CD4-positive, alpha-beta T cell treated with Interleukin-15 for 4 hours (primary cell): ENCODE results near the gene ARPC5L.
A peak's percentile ranks its signal among the peaks of the same experiment; 100 is the strongest.
"Not testable (repeated sequence)": the region's sequence is repeated elsewhere in the genome, so short reads cannot be mapped to it uniquely, and the experiment has no call there.

Source experiments
- DNase-seq: peaks from one replicate; pipeline ENCODE4 v3.0.0-alpha.2; 2020; ENCODE audit warnings: low spot score

Gene ARPC5L

DNA sequence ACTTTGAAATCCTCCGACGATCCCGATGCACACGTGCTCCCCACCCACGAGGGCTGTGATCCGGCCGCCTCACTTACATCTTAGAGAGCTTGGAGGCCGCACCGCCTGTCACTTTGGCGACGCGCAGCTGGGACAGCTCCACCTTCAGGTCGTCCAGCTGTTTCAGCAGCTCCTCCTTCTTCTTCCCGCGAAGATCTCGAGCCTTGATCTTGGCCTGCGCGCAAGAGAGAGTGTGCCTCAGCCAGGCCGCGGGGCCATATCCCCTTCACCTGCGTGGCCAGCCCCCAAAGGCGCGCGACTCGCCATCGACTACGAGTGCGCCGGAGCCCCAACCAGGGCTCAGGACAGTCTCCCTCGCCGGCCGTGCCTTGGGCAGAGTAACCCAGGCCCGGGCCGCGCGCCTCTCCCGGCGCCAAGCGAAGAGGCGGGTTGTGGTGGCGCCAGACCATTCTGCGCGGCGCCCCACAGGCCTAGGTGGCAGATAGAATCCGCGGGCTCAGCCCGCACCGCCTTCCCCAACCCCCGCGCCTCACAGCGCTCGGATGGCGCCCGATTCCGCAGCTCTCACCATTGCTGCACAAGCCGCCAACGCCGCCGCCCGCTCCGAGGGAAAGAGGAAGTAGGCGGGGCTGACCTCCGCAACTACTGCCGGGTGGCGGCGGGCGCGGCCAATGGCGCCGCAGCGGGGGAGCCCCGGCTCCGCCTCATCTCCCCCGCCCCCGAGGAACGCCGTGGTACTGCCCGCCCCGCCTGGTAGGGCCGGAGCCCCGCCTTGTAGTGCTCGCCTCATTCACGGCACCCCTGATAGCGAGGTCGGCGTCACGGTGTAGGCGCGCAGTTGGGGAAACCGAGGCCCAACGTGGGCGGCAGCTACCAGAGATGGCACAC, at the start of gene ARPC5L, which contains the start of gene RPL35:
TSS of gene ARPC5L (plus strand) at position 789 of the 888 bp plus-strand sequence. CDS start 7,161 bp downstream, outside the sequence.
TSS of gene RPL35 (minus strand) at position 616 of the 888 bp plus-strand sequence. CDS start at position 571, 45 bp downstream.
- peak; percentile 95 for DNase-seq

DNA sequence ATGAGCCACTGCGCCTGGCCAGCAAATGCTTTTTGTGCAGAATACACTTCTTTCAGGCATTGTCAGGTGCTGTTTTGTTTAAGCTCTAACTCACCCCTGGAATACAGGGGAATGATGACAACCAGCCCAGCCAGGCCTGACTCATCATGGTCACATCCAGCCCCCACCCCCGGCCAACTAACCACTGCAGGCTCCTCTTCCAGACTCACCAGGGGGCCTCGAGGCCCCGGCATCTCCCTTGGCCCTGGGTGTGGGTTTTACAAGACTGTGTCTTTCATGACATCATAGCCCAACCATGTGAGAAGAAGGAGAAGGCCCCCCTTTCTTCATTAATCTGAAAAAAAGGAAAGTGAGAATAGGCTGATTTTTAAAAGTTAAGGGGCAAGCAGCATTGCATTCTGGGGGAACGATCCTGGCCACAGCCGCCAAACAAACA, 49.5 kb upstream of the ARPC5L start:
- DNase-seq = no peak

DNA sequence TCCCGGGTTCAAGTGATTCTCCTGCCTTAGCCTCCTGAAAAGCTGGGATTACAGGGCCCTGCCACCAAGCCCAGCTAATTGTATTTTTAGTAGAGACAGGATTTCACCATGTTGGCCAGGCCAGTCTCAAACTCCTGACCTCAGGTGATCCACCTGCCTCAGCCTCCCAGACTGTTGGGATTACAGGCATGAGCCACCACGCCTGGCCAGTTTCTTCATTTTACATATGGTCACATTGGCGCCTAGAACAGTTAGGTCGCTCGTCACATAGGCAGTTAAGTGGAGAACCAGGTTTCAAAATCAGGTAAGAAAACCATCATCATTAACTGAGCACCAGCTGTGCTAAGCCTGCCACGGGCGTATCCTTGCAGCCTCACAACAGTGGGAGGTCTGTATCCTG, 48.9 kb upstream of the ARPC5L start:
- no peak for DNase-seq

DNA sequence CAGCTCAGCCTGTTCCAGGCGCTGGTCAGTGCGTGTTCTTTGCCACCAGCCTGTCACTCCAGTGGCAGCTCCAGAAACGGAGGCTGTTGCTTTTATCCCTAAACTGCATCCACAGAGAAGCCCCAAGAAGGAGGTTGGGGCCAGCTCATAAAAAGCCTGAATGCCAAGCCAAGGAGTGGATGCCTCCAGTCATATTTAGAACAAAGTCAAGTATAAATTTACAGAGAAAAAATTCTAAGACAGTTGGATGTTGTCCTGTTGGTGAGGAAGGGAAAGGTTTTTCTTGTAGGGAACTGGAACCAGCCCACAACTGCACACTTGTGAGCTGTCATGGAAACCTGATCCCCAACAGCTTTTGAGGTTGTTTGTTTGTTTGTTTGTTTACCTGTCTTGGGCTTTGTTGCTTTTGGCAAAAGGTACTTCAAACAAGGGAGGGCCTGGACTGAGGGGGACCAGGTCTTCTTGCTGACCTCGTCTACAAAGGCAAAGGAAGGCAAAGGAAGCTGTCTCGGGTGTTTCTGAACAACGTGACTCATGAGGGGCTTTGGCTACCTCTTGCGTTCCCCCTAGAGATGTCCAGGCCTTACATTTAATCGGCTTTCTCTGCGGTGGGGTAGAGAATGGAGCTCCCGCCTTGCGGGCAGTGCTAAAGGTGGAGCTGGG, 48.3 kb upstream of the ARPC5L start:
- no peak for DNase-seq

DNA sequence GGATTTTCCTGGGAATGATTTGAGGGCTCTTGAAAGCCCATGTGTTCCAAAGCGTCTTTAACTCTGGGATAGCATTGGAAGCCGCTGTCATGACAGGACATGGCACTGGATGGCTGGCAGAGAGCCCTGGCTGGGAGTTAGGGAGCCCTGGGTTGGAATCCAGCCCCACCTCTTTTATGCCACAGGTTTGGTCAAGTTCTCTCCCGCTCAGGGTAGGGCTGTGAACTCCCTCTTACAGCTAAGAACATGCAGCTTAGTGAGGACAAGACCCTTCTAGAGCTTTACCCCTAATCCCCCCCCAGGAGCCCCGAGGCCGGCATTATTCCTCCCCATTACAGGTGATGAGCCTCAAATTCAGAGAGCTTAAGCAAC, 47.8 kb upstream of the ARPC5L start:
- DNase-seq = no peak

DNA sequence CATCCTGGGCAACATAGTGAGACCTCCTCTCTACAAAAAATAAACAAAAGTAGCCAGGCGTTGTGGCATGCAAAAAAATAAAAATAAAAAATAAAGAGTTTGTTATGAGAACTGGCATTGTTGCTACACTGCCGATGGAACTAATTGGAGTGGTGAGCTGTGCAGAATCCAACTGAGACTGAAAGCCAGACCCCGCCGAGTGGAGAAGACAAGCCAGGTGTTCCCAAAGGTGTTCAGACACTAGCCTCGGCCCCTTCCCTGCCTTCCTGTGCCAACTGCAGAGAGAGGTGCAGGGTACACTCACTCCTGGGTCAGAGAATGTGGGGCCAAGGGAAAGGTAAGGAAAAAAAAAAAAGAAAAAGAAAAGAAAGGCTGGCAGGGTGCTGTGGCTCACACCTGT, 46.3 kb upstream of the ARPC5L start:
- DNase-seq = no peak

DNA sequence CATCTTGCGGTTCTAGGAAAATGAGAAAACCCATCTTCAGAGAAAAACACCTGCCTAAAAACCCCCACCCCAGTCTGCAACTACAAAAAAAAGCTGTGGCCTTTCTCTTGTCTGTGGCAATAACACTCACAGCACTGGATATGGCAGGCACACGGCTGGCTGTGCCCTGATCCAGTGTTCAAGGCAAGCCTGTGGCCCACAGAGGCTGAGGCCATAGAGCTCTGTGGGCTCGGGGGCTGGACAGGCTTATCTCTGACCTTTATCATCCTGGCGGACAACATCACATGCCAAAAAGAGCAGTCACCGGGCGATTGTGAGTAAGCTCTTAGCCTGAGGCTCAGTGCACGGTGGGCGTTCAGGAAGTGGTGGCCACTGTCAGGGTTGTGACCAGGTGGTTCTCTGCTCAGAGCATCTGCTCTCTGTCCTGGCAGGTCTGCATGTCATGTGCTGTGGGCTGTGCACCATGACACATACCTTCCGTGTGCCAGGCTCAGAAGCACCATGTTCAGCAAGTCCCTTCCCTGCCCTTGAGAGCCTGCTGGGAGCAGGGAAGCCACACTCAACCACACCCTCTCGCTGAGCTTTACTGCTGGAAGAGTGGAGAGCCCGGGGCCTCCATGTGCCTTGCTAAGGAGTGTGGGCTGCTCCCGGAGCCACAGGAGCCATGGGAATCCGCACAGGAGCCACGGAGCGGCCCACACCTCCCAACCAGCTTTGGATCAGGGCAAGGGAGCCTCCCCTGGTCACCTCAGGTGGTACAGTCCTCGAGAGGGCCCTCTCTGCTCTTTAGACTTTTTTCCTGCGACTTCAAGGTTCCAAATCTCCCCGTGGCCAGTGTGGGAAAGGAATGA, 43.3 kb upstream of the ARPC5L start:
- no peak for DNase-seq

DNA sequence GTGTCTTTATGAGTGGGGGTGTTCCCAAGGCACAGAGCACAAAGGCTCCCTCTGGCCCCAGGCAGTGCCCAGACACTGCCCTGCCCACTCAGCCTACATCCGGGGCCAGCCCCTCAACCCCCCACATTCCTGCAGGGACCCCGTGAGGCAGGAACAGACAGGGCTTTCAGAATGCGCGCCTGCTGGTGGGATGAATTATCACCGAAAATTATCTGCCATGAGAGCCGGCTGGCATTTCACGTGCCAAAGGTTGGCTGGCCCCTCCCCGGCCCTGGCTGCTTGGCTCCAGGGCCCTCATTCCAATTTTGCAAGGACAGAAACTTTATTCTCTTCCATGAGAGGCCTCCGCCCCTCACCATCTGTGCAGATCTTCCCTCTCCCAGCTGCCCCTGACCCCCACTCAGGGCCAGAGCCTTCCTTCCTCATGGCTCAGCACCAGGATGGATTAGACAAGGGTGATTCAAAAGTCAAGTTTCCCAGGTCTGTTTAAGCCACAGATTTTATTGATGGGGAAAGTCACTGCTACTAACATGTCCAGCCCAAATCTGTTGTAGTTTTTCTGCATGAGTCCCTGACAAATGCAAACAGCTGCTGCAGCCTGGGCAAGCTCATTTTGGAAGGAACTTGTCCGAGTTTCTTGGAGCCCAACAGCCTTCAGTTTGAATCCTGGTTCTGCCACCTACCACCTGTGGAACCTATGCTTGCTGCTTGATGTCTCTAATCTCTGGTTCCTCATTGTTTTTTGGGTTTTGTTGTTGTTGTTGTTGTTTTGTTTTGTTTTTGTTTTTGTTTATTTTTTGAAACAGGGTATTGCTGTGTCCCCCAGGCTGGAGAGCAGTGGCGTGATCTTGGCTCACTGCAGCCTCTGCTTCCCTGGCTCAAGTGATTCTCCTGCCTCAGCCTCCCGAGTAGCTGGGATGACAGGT, 41.0 kb upstream of the ARPC5L start:
- DNase-seq = no peak

DNA sequence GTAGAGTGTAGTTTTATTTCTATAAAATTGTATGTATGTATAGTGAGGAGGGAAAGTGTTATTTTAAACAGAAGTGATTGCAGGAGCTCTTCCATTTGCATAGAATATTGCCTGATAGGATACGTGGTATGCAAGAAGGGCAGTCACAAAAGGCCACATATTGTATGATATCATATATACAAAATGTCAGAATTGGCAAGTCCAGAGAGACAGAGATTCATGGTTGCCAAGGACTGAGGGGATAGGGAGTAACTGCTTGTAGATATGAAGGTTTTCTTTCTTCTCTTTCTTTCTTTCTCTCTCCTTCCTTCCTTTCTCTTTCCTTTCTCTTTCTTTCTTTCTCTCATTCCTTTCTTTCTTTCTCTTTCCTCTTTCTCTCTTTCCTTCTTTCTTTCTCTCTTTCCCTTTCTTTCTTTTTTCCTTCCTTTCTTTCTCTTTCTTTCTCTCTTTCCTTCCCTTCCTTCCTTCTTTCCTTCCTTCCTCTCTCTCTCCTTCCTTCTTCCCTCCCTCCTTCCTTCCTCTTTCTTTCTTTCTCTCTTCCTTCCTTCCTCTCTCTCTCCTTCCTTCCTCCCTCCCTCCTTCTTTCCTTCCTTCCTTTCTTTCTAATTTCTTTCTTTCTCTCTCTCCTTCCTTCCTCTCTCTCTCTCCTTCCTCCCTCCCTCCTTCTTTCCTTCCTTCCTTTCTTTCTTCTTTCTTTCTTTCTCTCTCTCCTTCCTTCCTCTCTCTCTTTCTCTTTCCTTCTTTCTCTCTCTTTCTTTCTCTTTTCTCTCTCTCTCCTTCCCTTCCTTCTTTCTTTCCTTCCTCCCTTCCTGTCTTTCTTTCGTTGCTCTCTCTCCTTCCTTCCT, 33.2 kb upstream of the ARPC5L start:
- no peak for DNase-seq

DNA sequence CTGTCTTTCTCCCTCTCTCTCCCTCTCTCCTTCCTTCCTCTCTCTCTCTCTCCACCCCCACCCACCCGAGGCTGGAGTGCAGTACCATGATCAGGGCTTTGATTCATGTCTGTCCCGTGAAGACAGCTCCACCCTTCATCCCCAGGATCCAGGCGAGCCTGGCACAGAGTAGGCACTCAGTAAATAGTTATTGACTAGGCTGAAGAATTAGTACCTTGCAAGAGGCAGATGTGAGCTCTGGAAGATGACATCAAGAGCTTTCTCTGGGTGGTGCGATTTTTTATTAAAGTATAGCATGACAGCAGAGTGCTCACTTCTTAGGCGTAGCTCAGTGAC, 32.6 kb upstream of the ARPC5L start:
- DNase-seq = no peak

DNA sequence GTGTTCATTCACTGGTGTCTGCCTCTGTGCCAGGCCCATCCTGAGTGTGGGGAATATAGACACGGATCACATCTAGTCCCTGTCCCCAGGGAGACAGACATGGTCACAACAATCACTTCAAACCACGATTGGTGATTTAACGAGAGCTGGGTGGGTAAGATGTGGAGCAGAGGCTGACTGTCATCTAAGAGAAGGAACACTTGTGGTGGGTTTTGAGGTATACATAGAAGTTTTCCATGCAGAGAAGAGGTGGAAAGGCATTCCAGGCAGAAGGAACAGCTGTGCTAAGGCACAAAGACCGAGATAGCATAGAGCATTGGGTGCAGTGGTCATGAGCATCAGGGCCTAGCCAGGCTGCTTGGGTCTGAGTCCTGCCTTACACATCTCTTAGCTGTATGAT, 31.3 kb upstream of the ARPC5L start:
- no peak for DNase-seq

DNA sequence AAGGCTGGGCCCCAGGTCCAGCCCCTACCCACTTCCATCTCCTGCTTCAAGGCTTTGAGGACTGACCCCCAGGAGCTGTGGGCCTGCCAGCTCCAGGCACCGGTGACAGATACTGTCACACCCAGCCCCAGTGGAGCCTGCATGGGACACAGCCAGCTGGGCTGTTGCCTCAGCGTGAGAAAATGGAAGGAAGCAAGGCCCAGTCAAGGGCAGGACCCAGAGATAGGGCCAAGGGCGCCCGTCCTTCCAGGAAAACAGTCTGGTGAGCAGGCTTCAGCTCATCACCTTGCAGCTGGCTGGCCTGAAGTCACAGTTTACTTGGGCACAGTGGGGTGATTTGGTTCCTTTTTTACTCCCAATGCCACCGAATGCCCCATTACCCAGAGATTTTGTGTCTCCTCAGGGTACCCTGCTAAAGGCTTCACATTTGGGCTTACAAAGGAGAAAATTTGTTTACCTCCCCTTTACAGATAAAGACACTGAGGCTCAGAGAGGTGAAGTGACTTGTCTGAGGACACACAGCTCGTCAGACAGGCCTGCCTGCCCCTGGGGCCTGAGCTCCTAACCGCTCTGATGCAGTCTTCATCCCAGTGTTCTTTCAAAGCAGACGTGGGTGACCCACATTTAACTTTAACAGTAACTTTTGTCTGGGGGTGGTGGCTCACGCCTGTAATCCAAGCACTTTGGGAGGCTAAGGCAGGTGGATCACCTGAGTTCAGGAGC, 30.1 kb upstream of the ARPC5L start:
- DNase-seq = no peak

DNA sequence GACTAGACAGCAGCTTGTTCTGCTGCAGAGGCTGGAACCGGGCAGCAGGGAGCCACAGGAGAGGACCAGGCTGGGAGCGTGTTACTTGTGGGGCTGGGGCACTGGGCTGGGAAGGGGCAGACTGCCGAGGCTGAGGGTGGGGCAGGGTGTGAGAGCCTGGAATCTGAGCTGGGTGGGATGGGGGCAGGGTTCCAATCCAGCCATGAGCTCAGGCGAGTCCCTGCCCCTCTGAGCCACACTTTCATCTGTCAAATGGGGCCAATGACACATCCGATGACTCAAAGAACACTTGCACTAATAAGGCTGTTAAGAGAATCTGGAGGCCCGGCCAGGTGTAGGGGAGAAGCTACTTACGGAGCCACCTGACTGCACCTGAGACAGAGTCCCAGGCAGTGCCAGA, 27.3 kb upstream of the ARPC5L start:
- DNase-seq = no peak

DNA sequence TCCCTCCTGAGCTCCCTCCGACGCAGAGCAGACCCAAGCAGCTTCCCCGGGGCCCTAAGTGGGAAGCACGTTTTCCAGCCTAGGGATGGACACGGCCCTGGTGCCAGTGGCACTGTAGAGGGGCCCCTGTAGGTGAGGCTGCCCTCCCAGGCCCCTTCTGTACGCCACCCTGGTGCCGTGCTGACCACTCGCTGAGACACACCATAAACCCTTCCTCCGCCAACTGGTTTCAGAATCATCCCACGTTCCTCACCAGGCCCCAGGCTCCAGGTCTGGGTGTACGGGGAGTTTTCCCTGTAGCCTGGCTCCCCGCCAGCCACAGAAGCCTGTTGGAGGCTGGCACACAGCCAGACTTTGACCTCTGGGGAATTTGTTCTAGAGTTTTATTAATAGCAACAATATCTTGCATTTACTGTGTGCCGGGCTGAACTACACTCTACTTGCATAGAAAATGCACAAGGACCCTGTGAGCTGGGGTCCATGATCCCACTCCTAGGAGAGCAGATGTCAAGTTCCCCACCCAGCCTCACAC, 26.8 kb upstream of the ARPC5L start:
- DNase-seq = no peak

DNA sequence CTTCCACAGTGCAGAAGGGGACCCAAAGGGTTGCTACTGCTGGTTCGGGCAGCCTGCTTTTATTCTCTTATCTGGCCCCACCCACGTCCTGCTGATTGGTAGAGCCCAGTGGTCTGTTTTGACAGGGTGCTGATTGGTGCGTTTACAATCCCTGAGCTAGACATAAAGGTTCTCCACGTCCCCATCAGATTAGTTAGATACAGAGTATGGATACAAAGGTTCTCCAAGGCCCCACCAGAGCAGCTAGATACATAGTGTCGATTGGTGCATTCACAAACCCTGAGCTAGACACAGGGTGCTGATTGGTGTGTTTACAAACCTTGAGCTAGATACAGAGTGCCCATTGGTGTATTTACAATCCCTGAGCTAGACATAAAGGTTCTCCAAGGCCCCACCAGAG, 23.8 kb upstream of the ARPC5L start:
- DNase-seq = not testable (repeated sequence)

DNA sequence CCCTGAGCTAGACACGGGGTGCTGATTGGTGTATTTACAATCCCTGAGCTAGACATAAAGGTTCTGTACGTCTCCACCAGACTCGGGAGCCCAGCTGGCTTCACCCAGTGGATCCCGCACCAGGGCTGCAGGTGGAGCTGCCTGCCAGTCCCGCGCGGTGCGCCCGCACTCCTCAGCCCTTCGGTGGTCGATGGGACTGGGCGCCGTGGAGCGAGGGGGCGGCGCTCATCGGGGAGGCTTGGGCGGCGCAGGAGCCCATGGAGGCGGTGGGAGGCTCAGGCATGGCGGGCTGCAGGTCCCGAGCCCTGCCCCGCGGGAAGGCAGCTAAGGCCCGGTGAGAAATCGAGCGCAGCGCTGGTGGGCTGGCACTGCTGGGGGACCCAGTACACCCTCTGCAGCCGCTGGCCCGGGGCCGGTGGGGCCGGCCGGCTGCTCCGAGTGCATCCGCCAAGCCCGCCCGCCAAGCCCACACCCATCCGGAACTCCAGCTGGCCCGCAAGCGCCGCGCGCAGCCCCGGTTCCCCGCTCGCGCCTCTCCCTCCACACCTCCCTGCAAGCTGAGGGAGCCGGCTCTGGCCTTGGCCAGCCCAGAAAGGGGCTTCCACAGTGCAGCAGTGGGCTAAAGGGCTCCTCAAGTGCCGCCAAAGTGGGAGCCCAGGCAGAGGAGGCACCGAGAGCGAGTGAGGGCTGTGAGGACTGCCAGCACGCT, 23.2 kb upstream of the ARPC5L start:
- not testable (repeated sequence) for DNase-seq

DNA sequence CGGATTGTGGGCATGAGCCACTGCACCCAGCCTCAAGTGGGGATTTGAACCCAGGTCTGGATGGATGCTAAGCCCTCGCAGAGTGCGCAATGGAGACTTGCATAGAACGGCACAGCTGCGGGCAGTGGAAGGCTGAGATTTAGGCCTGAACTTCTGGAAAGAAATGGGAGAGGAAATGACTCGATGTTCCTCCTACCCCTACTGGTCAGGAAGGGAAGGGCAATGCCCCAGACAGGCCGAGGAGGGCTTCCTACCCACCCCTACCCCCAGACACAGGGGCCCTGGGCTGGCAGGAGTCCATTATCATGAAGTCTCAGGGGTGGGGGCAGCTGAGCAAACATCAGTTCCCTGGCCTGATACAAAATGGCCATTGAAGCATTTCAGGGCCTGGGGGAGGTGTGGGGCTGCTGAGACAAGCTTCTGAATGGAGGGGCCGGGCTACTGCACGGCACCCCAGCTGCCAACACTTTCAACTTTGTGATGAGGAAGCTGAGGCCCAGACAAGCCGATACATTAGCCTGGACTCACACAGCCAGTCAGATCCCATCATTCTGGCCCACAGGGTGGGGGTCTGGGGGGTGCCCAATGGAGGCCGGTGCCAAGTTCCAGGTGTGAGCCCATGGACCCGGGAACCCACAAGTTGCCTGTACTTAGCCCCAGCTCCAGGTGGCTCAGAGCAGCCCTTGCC, 22.2 kb upstream of the ARPC5L start:
- DNase-seq = no peak

DNA sequence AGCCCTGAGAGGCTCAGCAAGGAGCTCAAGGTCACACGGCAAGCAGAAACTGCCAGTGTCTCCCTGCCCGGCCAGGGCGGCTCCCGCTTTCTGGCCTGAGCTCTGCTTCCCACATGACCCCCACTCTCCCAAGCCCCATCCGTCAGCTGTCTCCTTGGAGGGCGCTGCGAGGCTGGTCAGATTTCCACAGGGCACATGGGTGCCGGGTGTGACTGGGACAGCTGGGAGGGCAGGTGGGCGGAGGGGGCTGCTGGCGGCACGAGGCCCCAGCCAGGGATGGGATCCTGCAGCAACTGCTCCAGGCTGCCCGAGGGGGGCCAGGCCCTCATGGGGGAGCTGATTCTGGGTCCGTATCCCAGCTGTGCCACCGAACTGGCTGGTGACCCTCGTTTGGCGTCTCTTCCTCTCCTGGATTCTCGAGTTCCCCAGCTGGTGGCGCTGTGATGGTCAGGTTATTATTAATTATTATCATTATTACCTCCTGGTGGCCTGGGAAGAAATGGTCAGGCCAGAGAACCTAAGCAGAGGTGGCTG, 21.6 kb upstream of the ARPC5L start:
- no peak for DNase-seq
